MCF 10A (cell line): ENCODE measurements around the gene MFN2. TPM values are rescaled to one million over a fixed set of nuclear protein-coding genes. Genes with fewer than 3 reads are reported as not detected.

Experiments
- BruUV-seq: library from RNA; stranded (reverse); fragments of 400-500 nt; replicated peaks from 2 replicates; lab custom pipeline; 2021; lab: Mats Ljungman, UMichigan
- CTCF ChIA-PET: fragments of 300-600 bp; sonication (Branson Sonifier 250); formaldehyde crosslinking; extraction: SDS; loops from one replicate; lab custom pipeline; 2021; ENCODE audit warnings: antibody characterized with exemption, inconsistent platforms; lab: Yijun Ruan, JAX
- POLR2A ChIA-PET: fragments of 300-600, 350-650 bp; sonication (Branson Sonifier 250); formaldehyde crosslinking; extraction: SDS; loops from one replicate; lab custom pipeline; 2020; ENCODE audit warnings: antibody characterized with exemption, inconsistent platforms; lab: Yijun Ruan, JAX
- DNase-seq: peaks from one replicate; pipeline ENCODE4 v3.0.0-alpha.2; 2018; ENCODE audit not compliant: unreplicated experiment
- H3K27ac Mint-ChIP-seq: one replicate; pipeline ENCODE4 v1.8.0; 2022; ENCODE audit warnings: mild to moderate bottlenecking, low read depth, mixed read lengths; ENCODE audit not compliant: unreplicated experiment
- H3K27me3 Mint-ChIP-seq: one replicate; pipeline ENCODE4 v1.8.0; 2022; ENCODE audit warnings: mixed read lengths; ENCODE audit not compliant: insufficient read depth, unreplicated experiment
- H3K36me3 Mint-ChIP-seq: one replicate; pipeline ENCODE4 v1.8.0; 2022; ENCODE audit warnings: mild to moderate bottlenecking, moderate library complexity, mixed read lengths; ENCODE audit not compliant: insufficient read depth, unreplicated experiment
- H3K4me1 Mint-ChIP-seq: one replicate; pipeline ENCODE4 v1.8.0; 2022; ENCODE audit warnings: mixed read lengths; ENCODE audit not compliant: insufficient read depth, unreplicated experiment
- H3K4me3 Mint-ChIP-seq: one replicate; pipeline ENCODE4 v1.8.0; 2022; ENCODE audit warnings: mild to moderate bottlenecking, moderate library complexity, mixed read lengths; ENCODE audit not compliant: unreplicated experiment
- H3K9me3 Mint-ChIP-seq: one replicate; pipeline ENCODE4 v1.8.0; 2022; ENCODE audit warnings: mixed read lengths; ENCODE audit not compliant: unreplicated experiment
- CTCF ChIP-seq: fragments of 200-600 bp; IDR thresholded peaks from one replicate; pipeline ENCODE4 v1.8.0; 2022; ENCODE audit warnings: antibody characterized with exemption, mild to moderate bottlenecking; ENCODE audit not compliant: unreplicated experiment
- intact Hi-C: fragments of 100-400 bp; cut with micrococcal nuclease; formaldehyde crosslinking; loops from 2 replicates; pipeline ENCODE4 v1.14.1; 2022
- total RNA-seq: library from RNA; stranded (reverse); gene quantifications from 2 replicates; pipeline ENCODE4 v1.2.3, GENCODE V29; 2022

The MFN2 gene
- total RNA-seq, 1 experiment from 2014 or later: 105 TPM

GRCh38 chr1:12015499-12015898 lies 35.3 kb downstream of the MFN2 start:
- Mint-ChIP-seq H3K36me3 (peaks cover 43% of the 10 kb centered on the region), H3K4me3 (no peak overlapping the region), H3K27me3 (no peaks in the 10 kb centered on the region), H3K9me3 (no peaks in the 10 kb centered on the region), H3K4me1 (no peaks in the 10 kb centered on the region), H3K27ac (no peak overlapping the region)
- CTCF ChIA-PET: no interaction called here
- no peak for TF ChIP-seq CTCF
- intact Hi-C loops: no loop called here
- no peak for DNase-seq
- POLR2A ChIA-PET: no interaction called here
- BruUV-seq: no TSS peak

- Mint-ChIP-seq H3K4me3 (no peak overlapping the region), H3K36me3 (peaks cover 40% of the 10 kb centered on the region), H3K27ac (no peak overlapping the region), H3K27me3 (no peaks in the 10 kb centered on the region), H3K9me3 (no peaks in the 10 kb centered on the region), H3K4me1 (no peaks in the 10 kb centered on the region)
- TF ChIP-seq CTCF: no peak
- no TSS peak for BruUV-seq
- intact Hi-C loops: no loop called here
- POLR2A ChIA-PET: interaction anchor here (2.4 kb wide), 1 partner anchor 36 kb away, joined by 6 read pairs; the partner anchor contains the start of gene MFN2
- CTCF ChIA-PET: no interaction called here
- DNase-seq: no peak
Measured at GRCh38 chr1:12016182-12016581, 35.9 kb downstream of the MFN2 start.

GRCh38 chr1:12019858-12020509 lies 39.7 kb downstream of the MFN2 start:
- Mint-ChIP-seq H3K27ac (peak overlapping the region; percentile 80), H3K9me3 (no peaks in the 10 kb centered on the region), H3K36me3 (peaks cover 17% of the 10 kb centered on the region), H3K4me3 (peak overlapping the region; percentile 85), H3K4me1 (no peaks in the 10 kb centered on the region), H3K27me3 (no peaks in the 10 kb centered on the region)
- intact Hi-C loops: loop anchor here (1.0 to 2.0 kb wide), 2 partner anchors 39 to 112 kb away; partner anchors contain the start of gene MFN2
- DNase-seq: no peak
- POLR2A ChIA-PET: interaction anchor here (0.6 to 3.2 kb wide), 10 partner anchors 18 to 1324 kb away, joined by 3 to 31 read pairs (median 3); partner anchors contain the start of gene MFN2
- no peak for TF ChIP-seq CTCF
- BruUV-seq: no TSS peak
- CTCF ChIA-PET: interaction anchor here (0.6 kb wide), 1 partner anchor 126 kb away, joined by 3 read pairs; no protein-coding TSS in a partner anchor

GRCh38 chr1:12021616-12022015 lies 41.4 kb downstream of the MFN2 start:
- intact Hi-C loops: no loop called here
- Mint-ChIP-seq H3K27ac (no peak overlapping the region), H3K9me3 (no peaks in the 10 kb centered on the region), H3K4me1 (no peaks in the 10 kb centered on the region), H3K36me3 (peaks cover 31% of the 10 kb centered on the region), H3K27me3 (no peaks in the 10 kb centered on the region), H3K4me3 (no peak overlapping the region)
- no TSS peak for BruUV-seq
- no peak for TF ChIP-seq CTCF
- CTCF ChIA-PET: no interaction called here
- DNase-seq: no peak
- POLR2A ChIA-PET: interaction anchor here (1.0 to 1.7 kb wide), 2 partner anchors 10 to 40 kb away, joined by 3 to 4 read pairs; no protein-coding TSS in a partner anchor
